Tongue (tissue), 3 donors: Measurements from ENCODE around the gene UGGT2. TPM values are rescaled to one million over a fixed set of nuclear protein-coding genes. Genes with fewer than 3 reads are reported as not detected.
"Not testable (repeated sequence)": the region's sequence is repeated elsewhere in the genome, so short reads cannot be mapped to it uniquely, and the experiment has no call there.

Experiments
- DNase-seq: peaks from one replicate; pipeline ENCODE4 v3.0.0-alpha.2; 2015
- small RNA-seq: library from RNA; depleted of rRNA; stranded (forward); fragments of <200 nt; gene quantifications from one replicate; pipeline ENCODE3, GENCODE V24; 2014; ENCODE audit warnings: low replicate concordance
- total RNA-seq: library from RNA; depleted of rRNA; stranded (reverse); fragments of >200 nt; gene quantifications from one replicate; pipeline ENCODE4 v1.2.3, GENCODE V29; 2014

UGGT2 gene
- total RNA-seq, 1 donor from 2014 or later: 64.8 TPM

DNA sequence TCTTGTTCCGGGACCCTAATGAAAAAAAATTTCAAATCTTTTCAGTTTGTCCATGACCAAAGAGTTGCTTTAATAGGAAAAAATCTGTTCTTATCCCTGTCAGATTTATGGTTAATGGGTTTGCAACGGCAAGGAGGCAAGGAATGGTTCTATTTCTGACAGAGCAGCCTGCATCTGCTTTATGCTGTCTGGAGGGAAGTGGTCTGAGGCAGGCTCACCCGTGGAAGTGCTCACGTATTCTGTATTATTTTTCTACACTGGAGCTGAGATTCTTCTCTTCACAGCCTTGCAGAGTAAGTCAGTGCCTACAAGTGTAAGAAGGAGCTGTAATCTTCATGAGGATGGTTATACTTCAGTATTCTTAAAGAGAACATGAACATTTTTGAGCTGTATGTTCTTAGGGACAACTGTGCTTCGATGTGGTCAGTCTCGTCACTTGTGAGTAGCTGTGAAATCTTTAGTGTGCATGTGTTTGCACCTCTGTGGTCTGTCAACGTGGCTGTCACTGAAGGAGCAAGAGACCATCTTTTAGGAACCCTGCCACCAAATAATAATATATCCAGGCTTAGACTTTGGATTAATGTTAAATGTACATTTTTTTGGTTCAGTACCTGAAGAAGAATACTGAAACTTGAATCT is 262.0 kb downstream of the UGGT2 start:
- no peak for DNase-seq

DNA sequence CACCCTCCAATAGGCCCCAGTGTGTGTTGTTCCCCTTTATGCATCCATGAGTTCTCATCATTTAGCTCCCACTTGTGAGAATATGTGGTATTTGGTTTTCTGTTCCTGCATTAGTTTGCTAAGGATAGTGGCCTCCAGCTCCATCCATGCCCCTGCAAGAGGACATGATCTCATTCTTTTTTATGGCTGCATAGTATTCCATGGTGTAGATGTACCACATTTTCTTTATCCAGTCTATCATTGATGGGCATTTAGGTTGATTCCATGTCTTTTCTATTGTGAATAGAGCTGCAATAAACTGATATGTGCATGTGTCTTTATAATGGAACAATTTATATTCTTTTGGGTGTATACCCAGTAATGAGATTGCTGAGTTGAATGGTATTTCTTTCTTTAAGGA is 263.9 kb downstream of the UGGT2 start:
- DNase-seq: not testable (repeated sequence)

DNA sequence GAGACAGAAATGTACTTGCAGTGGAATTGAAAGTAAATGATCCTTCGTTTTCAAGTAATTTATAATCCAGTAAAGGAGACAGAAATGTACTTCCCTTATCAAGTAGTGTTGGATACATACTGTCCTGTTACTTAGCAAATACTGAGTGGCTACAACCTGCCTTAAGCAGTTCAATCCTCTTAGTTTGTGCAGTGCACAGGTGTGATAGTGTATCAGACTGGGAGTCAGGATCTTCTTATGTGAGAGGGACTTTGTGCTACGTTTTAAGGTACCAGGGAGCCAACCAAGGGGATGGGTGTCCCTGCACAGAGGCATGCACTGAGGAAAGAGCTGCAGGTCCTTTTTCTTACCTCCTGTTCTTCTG is 265.1 kb downstream of the UGGT2 start:
- no peak for DNase-seq

DNA sequence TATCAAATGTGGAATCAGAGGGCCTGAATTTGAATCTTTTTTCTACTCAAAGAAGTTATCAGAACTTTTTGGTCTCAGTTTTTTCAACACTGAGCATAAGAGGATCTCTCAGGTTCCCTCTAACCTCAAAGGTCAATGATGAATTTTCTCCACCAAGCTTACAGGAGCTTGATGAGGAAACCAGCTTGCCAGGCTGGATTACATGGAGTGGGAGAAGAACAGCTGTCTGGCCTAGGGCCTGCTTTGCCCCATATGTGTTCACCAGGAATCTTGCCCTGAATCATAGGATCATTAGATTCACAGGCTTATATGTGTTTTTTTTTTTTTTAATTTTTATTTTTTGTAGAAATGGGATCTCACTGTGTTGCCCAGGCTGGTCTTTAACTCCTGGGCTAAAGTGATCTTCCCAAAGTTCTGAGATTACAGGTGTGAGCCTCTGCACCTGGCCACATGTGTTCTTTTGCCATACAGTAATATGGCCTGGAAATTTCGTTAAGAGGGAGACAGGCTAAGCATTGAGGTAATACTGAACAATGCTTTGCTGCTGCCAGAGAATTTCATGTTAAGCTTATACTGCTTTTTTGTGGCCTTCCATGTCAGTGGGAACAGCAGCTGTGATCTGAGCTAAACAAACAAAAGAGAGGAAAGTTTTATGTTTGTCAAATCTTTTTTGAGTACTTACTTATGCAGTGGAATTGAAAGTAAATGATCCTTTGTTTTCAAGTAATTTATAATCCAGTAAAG is 265.7 kb downstream of the UGGT2 start:
- DNase-seq: peak; percentile 45

DNA sequence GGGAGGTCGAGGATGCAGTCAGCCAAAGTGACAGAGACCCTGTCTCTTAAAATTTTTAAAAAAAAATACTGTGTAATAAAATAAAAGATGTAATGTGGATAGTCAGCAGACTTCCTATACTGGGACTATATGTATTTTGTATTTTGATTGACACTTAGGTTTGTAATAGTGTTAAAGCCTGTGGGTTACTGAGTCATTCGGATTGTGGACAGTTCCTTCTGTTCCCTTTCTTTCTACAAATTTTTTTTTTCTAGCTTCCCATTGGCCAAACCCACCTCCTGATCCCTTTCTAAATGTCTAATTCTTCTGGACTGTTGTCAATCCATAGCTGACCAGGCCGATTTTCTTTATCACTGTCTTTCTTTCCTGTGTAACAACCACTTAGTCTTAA is 268.3 kb downstream of the UGGT2 start:
- no peak for DNase-seq

DNA sequence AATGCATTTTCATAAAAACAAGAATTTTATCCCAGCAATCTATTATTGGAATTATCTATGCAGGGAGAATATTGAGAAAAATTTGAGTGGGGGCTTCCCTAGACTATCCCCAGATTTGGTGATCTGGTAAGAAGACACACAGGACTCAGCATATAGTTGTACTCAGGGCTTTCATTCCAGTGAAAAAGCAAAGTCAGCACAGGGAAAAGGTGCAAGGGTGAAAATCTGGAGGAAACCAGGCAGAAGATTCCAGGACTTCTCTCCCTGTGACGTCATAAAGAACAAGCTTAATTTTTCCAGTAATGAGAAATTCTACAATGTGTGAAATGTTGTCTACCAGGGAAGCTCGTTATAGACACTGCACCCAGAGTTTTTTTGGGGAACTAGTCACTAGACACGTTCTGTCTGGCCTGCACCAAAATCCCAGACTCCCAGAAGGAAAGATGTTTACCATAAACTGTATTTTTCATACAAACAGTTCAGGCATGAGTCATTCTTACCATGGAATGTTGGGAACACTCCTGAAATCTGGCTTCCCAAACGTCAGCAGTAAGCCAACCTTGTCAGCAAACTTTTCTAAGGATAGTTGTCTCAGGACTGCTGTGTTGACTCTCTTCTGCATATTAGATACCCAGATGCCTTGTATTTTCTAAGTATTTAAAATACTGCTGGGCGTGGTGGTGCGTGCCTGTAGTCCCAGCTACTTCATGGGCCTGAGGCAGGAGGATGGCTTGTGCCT is 268.9 kb downstream of the UGGT2 start:
- DNase-seq: peak; percentile 57

DNA sequence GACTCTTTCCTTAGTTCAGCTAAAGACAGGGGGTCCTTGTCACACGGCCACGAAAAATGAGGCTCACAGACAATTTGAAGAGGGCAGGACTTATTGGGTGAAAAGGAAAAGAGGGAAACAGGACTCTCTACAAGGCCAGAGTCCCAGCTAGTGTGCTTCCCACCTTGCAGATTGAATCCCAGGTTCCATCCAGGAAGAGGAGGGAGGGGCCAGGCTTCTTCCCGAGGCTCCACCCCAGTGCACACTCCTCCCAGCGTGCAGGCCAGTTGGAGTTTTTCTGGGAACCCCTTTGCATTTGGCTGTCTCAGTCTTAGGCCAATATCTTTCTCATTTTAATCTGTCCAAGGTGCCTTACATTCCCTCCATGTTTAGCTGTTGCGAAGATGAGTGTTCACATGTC is 269.5 kb downstream of the UGGT2 start:
- DNase-seq: no peak

DNA sequence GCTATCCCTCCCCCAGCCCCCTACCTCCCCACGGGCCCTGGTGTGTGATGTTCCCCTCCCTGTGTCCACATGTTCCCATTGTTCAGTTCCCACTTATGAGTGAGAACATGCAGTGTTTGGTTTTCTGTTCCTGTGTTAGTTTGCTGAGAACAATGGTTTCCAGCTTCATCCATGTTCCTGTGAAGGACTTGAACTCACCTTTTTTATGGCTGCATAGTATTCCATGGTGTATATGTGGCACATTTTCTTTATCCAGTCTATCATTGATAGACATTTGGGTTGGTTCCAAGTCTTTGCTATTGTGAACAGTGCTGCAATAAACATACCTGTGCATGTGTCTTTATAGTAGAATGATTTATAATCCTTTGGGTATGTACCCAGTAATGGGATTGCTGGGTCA is 271.3 kb downstream of the UGGT2 start:
- DNase-seq: not testable (repeated sequence)

DNA sequence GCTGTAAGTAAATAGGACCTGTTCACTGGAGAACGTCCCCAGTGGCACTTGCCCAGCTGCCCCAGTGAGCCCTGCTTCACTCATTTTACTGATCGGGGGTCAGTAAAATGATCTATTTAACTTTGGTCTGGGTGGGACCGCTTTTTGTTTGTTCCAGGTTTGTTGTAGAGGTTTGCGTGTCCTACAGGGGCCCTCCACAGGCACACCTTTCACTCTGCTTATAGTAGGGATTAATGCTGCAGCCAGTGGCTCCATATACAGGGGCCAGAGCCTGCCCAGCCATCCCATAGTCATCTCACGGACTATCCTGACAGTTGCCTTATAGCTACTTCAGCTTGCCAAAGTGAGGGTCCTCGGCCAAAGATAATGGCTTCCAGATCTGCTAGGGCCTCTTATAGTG is 272.2 kb downstream of the UGGT2 start:
- no peak for DNase-seq

DNA sequence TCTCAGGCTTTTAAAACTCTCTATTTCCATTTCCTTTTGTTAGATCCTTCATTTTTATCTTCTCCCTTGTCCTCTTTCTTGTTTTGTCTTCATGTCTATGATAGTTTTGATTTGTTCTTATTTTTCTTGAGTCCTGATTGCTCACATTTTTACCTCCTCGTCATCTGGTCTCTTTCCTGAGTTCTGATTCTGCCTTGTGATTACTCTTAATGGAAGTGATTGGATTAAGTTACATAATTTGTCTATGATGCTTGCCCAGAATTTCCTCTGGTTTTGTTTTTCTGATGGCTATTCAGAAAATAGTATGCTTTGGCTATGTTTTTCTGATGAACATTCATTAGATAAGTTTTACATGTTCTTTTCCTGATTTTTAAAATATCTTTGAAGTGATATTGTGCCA is 273.7 kb downstream of the UGGT2 start:
- DNase-seq: no peak

DNA sequence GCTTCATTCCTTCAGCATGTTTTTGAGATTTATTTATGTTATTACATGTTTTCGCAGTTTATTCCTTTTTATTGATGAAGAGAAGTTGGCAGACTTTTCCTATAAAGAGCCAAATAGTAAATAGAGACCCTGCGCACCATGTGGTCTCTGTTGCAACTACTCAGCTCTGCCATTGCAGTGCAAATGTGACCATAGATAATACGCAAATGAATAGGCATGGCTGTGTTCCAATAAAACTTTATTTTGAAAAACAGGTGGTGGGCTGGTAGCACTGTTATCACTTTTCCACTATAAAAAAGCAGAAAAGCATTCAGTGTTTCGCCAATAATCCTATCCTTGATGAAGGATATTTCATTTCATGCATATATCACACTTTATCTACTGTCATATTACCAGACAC is 281.3 kb downstream of the UGGT2 start:
- no peak for DNase-seq

DNA sequence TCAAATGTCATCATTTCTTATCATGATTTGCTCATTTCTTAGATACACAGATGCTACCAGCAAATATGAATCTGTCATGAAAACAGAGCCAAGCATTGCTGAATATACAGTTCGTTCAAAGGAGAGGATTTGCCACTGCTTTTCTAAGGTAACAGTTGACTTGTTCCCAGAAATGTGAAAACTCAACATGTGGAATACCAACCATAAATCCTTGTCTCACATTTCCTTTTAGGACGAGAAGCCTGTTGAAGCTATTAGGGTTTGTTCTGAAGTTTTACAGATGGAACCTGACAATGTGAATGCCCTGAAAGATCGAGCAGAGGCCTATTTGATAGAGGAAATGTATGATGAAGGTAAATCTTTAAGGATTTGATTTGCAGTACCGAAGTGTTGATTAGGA is 289.6 kb downstream of the UGGT2 start:
- no peak for DNase-seq

DNA sequence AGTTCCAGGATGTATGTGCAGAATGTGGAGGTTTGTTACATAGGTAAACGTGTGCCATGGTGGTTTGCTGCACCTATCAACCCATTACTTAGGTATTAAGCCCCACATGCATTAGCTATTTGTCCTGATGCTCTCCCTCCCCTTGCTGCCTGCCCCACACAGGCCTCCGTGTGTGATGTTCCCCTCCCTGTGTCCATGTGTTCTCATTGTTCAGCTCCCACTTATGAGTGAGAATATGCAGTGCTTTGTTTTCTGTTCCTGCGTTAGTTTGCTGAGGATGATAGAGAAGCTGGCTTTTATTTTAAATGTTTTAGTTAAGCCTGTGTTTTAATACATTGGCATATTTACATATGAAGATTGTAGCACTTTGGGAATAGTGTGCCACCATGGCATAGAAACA is 290.6 kb downstream of the UGGT2 start:
- not testable (repeated sequence) for DNase-seq

DNA sequence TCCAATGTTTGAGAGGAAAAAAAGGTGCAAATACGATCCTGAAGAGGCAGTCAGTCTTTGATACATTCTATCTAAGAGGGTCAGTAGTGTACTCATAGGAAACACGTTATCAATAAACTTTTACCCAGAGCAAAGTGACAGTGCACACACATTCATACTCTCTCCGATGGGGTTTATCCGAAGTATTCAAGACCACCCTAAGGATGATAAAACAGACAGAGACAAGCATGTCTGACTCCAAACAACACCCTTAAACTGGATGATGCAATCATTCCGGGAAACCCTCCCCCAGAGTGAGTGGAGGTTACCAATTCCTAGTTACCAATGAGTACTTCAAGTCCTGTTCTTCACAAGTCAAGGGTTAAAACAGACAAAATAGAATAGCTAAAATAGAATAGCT is 297.1 kb downstream of the UGGT2 start:
- no peak for DNase-seq

DNA sequence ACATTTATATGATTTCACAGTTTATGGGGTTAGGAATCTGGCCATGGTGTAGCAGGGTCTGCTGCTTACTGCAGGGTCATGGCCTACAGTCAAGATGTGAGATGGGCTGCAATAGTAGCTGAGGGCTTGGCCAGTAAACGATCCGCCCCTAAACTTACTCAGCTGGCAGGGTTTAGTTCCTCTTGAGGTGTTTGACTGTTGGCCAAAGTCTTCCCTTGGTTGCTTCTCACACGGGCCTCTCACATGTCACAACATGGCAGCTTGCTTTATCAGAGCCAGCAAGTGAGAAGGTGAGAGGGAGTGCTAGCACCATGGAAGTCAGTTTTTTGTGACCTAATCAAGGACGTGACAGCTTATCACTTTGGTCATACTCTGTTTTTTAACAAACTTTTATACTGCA is 299.1 kb downstream of the UGGT2 start:
- DNase-seq: no peak

DNA sequence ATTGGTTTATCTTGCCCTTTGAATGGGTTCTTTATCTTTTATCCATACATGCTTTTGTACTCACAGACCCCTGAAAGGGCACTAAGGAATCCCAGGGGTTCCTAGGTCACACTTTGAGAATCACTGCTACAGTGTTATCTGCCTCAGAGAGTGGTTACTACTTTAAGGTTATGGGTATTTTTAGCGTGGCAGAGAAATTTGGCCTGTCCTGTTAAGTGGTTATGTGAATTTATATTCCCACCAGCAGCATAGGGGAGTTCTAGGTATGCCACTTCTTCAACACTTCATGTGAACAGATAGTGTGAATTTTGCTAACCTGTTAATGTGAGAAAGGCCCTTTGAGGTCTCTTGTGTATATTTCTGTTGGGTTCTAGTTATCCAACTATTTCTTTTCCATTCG is 300.5 kb downstream of the UGGT2 start:
- no peak for DNase-seq

Small RNAs within 50 kb of the gene (small RNA-seq; reads per million reads assigned to genes)
- gene HMGN1P24: not detected

Other genes starting within 250 kb of the UGGT2 start
- gene HS6ST3, start 36.7 kb upstream of the UGGT2 start, total RNA-seq: 1.8 TPM